Thyroid gland (tissue), 4 donors: ENCODE results near the gene SLC36A3. TPM values are rescaled to one million over a fixed set of nuclear protein-coding genes. Genes with fewer than 3 reads are reported as not detected.
A peak's percentile ranks its signal among the peaks of the same experiment; 100 is the strongest.
"Not testable (repeated sequence)": the region's sequence is repeated elsewhere in the genome, so short reads cannot be mapped to it uniquely, and the experiment has no call there.

Experiments
- DNase-seq, 2 donors: peaks; one replicate each; pipeline ENCODE4 v3.0.0-alpha.2; 2019
- H3K27ac ChIP-seq, 3 donors: fragments of 200-600 bp; sonication (generic); 1 replicate in 2 of 3; 2 replicates in 1 of 3; pipeline ENCODE4 v1.5.1; 2016 to 2019; ENCODE audit warnings: mild to moderate bottlenecking in 1 of 3, moderate library complexity in 1 of 3
- H3K27me3 ChIP-seq: fragments of 200-600 bp; sonication (generic); one replicate; pipeline ENCODE4 v1.5.1; 2019
- H3K36me3 ChIP-seq, 2 donors: fragments of 200-600 bp; sonication (generic); one replicate each; pipeline ENCODE4 v1.5.1; 2016 to 2019
- H3K4me1 ChIP-seq, 2 donors: fragments of 200-600 bp; sonication (generic); one replicate each; pipeline ENCODE4 v1.5.1; 2017 to 2019
- H3K4me3 ChIP-seq, 3 donors: fragments of 200-600 bp; sonication (generic); replicated peaks in 1 of 3; 1 replicate in 2 of 3; 2 replicates in 1 of 3; pipeline ENCODE4 v1.5.1; 2016; ENCODE audit warnings: mild to moderate bottlenecking in 1 of 3
- H3K9me3 ChIP-seq: fragments of 200-600 bp; sonication (generic); one replicate; pipeline ENCODE4 v1.5.1; 2017
- CTCF ChIP-seq, 6 experiments: fragments of 200-600 bp in 3 of 6; fragments of 450-650 bp in 3 of 6; sonication (generic) in 3 of 6; IDR thresholded peaks; one replicate each; pipeline ENCODE4 v1.5.1; 2016 to 2019; ENCODE audit warnings: antibody characterized with exemption in 6 of 6, mild to moderate bottlenecking in 2 of 6, inconsistent platforms in 1 of 6, moderate library complexity in 1 of 6
- POLR2A ChIP-seq, 2 donors: fragments of 450-650 bp; IDR thresholded peaks; one replicate each; pipeline ENCODE4 v1.6.1; 2017; ENCODE audit warnings: antibody characterized with exemption in 2 of 2, mild to moderate bottlenecking in 2 of 2, moderate library complexity in 1 of 2
- WGBS, 2 donors: methylation state at CpG; one replicate each; pipeline ENCODE4 v1.1.5; 2017; 5-methylcytosine and 5-hydroxymethylcytosine counted together
- intact Hi-C: fragments of 100-400 bp; cut with DNase I; formaldehyde crosslinking; loops from one replicate; pipeline ENCODE4 v1.15.1; 2023
- total RNA-seq, 4 donors: library from RNA; depleted of rRNA; stranded (reverse); fragments of >200 nt; gene quantifications; one replicate each; pipeline ENCODE4 v1.2.3, GENCODE V29; 2016

SLC36A3 gene
- total RNA-seq, 4 donors from 2014 or later, result not detected

GRCh38 chr5:151255621-151256286 is 47.8 kb downstream of the SLC36A3 start:
- no peak overlapping the region for H3K4me3 ChIP-seq
- intact Hi-C loops, result no loop called here
- H3K4me1 ChIP-seq, result peaks cover 9 to 17% of the 10 kb centered on the region in 2 donors
- DNase-seq, result no peak
- H3K27ac ChIP-seq, result no peak overlapping the region
- H3K27me3 ChIP-seq, result no peaks in the 10 kb centered on the region
- TF ChIP-seq POLR2A (IDR thresholded peaks at IDR 0.05) (no peak), CTCF (IDR thresholded peaks at IDR 0.05) (no peak)
- no peaks in the 10 kb centered on the region for H3K9me3 ChIP-seq
- 96 to 97% methylated on average over 3 of the region's 3 CpGs for WGBS, 2 donors
- peaks cover 0 to 2% of the 10 kb centered on the region in 2 donors for H3K36me3 ChIP-seq

- DNase-seq, H3K27ac ChIP-seq, H3K9me3 ChIP-seq, H3K36me3 ChIP-seq, H3K27me3 ChIP-seq, H3K4me3 ChIP-seq: not testable (repeated sequence)
- H3K4me1 ChIP-seq, result peaks cover 9 to 17% of the 10 kb centered on the region in 2 donors
- intact Hi-C loops, result loop anchor here (5.0 kb wide), 1 partner anchor 193 kb away; no protein-coding TSS in a partner anchor
- 95 to 97% methylated on average over 5 of the region's 5 CpGs for WGBS, 2 donors
Observed at GRCh38 chr5:151254990-151255389, 48.6 kb downstream of the SLC36A3 start.

- intact Hi-C loops, result loop anchor here (5.0 kb wide), 1 partner anchor 192 kb away; no protein-coding TSS in a partner anchor
- Histone ChIP-seq H3K27me3 (no peaks in the 10 kb centered on the region), H3K4me3 (no peak overlapping the region), H3K4me1 (peaks cover 9 to 17% of the 10 kb centered on the region in 2 donors), H3K27ac (no peak overlapping the region), H3K9me3 (no peaks in the 10 kb centered on the region), H3K36me3 (no peaks in the 10 kb centered on the region)
- DNase-seq, result no peak
- 86 to 88% methylated on average over 1 of the region's 1 CpG for WGBS, 2 donors
- TF ChIP-seq CTCF (IDR thresholded peaks at IDR 0.05) (no peak), POLR2A (IDR thresholded peaks at IDR 0.05) (no peak)
Observed at GRCh38 chr5:151254556-151254955, 49.0 kb downstream of the SLC36A3 start.

GRCh38 chr5:151253605-151253950 is 50.0 kb downstream of the SLC36A3 start:
- Histone ChIP-seq H3K36me3 (no peaks in the 10 kb centered on the region), H3K4me3 (peak overlapping the region; percentile 60 to 74 (median 72)), H3K27ac (peak overlapping the region in 2 of 3 donors; percentile 62 to 72), H3K27me3 (no peaks in the 10 kb centered on the region), H3K4me1 (peaks cover 9 to 17% of the 10 kb centered on the region in 2 donors), H3K9me3 (no peaks in the 10 kb centered on the region)
- WGBS, 2 donors, result 24 to 27% methylated on average over 5 of the region's 5 CpGs
- intact Hi-C loops, result loop anchor here (5.0 kb wide), 1 partner anchor 191 kb away; no protein-coding TSS in a partner anchor
- no peak for TF ChIP-seq CTCF (IDR thresholded peaks at IDR 0.05)
- no peak for TF ChIP-seq POLR2A (IDR thresholded peaks at IDR 0.05)
- peak in 1 of 2 donors; percentile 8 for DNase-seq

GRCh38 chr5:151252762-151253604 is 50.6 kb downstream of the SLC36A3 start, which contains the start of gene GM2A:
TSS of gene GM2A (plus strand) at chr5:151253185. CDS start at chr5:151253217, 32 bp downstream.
- 0 to 1% methylated on average over 25 to 26 of the region's 52 CpGs for WGBS, 2 donors
- intact Hi-C loops, result loop anchor here (5.0 kb wide), 1 partner anchor 191 kb away; no protein-coding TSS in a partner anchor
- TF ChIP-seq CTCF (IDR thresholded peaks at IDR 0.05) (no peak), POLR2A (IDR thresholded peaks at IDR 0.05) (peak in 1 of 2 donors; percentile 89)
- H3K4me1 ChIP-seq, result peaks cover 9 to 17% of the 10 kb centered on the region in 2 donors
- H3K36me3 ChIP-seq, result no peaks in the 10 kb centered on the region
- no peaks in the 10 kb centered on the region for H3K9me3 ChIP-seq
- H3K4me3 ChIP-seq, result peak within 1 kb of the TSS; percentile 60 to 74 (median 72)
- DNase-seq, result peak; percentile 100
- H3K27me3 ChIP-seq, result no peaks in the 10 kb centered on the region
- H3K27ac ChIP-seq, result peak within 1 kb of the TSS; percentile 49 to 72 (median 62)
